Measurements from ENCODE around the gene EVI5.
A peak's percentile ranks its signal among the peaks of the same experiment; 100 is the strongest.

EVI5 gene

DNA sequence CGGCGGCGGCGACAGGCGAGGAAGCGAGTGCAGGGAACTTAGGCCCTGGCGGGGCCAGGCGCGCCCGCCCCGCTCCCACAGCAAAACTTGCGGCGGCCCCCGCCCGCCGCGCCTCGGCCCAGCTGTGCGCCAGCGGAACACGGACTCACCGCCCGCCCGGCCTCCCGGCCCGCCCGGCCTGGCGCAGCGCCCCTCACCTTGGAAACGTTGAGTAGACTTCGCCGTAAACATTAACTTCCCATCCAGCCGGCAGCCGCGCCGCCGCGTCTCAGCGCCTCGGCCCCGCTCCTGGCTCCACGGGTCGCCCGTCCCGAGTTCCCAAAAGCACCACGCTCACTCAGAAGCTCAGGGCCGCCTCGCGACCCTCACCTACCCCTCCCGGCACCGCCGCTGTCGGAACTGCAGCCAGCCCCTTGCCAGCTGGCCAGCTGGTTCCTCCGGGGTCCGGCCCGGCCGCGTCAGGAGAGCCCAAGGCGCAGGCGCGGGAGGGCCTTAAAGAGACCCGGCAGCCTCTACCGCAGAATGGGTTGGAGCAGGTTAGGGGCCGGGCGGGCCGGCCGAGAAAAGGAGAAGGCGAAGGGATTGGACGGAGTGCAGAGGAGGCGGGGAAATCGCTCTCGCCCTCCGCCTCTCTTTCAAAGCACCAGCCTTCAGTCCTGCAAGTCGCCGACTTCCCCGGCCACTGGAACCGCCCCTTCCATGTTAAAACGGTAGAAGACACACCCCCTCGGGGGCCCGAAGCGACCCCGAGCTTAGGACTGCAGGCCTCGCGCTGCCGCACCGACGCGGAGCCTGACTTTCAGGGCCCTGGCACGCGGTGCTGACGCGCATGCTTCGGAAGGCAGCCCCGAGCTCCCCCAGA is at the start of gene EVI5:
Gene EVI5 (minus strand): TSS at position 470 of the 862 bp plus-strand sequence. CDS start 48,562 bp downstream, outside the sequence.
- DNase-seq (ENCODE audit: low read depth), result peak; percentile 68

DNA sequence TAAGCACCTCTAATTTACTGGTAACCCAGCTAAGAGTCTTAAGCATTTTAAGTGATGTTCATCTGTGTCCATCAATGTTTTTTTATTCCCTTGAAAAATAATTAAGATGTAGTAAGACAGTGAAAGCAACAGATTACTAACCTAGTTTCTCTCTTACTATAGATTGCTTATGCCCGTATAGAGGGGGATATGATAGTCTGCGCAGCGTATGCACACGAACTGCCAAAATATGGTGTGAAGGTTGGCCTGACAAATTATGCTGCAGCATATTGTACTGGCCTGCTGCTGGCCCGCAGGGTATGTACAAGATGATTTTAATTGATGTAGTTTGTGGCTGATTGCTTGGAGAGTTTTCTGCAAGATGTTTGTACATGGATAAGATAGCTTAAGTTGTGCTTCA is 49.7 kb upstream of the EVI5 start:
- DNase-seq (ENCODE audit: low read depth), result no peak

- no peak for DNase-seq (ENCODE audit: low read depth)
Measured at GRCh38 chr1:92833840-92834239, 48.9 kb upstream of the EVI5 start.

DNA sequence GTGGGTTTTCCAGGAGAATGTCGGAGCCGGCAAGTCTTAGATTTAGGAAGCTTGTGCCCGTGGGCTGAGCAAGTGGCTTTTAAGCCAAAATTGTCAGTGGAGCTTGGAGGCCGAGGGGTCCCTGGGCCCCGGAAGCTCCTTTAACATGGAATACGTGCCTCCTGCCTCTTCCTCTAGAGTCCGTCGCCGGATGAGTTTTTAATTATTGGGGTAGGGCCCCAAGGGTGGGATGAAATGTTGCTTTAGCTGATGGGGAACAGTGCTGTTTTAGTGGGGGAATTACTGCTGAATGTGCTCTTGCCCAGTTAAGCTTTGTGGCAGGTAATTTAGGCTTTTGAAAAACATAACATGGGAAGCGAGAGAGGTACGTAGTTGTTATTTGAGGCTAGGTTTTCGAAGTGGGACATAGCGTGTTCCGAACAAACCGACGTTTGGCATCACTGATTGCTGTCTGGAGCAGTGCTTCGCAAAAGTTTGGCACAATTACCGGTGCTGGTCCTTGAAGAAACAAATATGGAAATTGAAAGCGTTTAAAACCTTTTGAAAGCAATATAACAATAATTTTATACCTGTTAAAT is 47.7 kb upstream of the EVI5 start:
- no peak for DNase-seq (ENCODE audit: low read depth)

GRCh38 chr1:92831762-92832536 is 47.0 kb upstream of the EVI5 start, which contains the start of gene RPL5:
Gene RPL5 (plus strand): TSS chr1:92832040. CDS start chr1:92832115, 75 bp downstream.
- DNase-seq (ENCODE audit: low read depth), result peak; percentile 96

DNA sequence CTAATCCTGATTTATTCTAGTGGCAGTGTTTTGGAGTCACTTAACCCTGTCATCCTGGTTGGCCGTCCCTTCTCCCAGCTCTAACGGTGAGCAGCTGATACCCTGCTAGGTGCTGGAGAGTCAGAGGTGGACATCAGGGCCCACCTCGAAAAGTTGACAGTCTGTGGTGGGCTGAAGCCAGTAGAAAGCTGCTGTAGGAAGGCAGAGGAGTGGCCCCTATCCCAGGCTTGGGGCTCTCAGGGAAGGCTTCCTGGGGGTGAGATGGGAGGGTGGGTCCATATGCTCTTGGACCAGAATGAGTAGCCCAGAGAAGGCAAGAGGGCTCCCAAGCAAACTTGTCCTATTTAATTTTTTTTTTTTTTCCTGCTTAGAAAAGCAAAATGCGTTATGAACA is 46.5 kb upstream of the EVI5 start:
- no peak for DNase-seq (ENCODE audit: low read depth)

- no peak for DNase-seq (ENCODE audit: low read depth)
Measured at GRCh38 chr1:92826792-92827191, 41.9 kb upstream of the EVI5 start.

- DNase-seq (ENCODE audit: low read depth), result no peak
Measured at GRCh38 chr1:92822879-92823278, 38.0 kb upstream of the EVI5 start.

GRCh38 chr1:92820551-92820950 is 35.6 kb upstream of the EVI5 start:
- no peak for DNase-seq (ENCODE audit: low read depth)

DNA sequence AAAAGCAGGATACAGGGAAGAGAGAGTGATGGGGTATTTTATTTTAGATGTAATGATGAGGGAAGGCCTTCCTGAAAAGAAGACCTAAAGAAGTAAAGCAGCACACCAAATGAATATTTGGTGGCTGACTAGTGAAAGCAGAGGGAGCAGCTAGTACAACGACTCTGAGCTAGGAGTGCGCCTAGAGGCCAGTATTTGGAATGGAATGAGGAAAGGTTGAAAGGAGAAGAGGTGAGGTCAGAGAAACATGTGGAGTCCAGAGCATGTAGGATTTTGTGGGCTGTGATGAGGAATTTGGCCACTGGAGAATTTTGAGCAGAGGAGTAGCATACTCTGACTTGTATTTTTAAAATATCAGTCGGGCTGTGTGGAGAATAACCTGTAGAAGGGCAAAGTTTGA is 35.1 kb upstream of the EVI5 start:
- no peak for DNase-seq (ENCODE audit: low read depth)

DNA sequence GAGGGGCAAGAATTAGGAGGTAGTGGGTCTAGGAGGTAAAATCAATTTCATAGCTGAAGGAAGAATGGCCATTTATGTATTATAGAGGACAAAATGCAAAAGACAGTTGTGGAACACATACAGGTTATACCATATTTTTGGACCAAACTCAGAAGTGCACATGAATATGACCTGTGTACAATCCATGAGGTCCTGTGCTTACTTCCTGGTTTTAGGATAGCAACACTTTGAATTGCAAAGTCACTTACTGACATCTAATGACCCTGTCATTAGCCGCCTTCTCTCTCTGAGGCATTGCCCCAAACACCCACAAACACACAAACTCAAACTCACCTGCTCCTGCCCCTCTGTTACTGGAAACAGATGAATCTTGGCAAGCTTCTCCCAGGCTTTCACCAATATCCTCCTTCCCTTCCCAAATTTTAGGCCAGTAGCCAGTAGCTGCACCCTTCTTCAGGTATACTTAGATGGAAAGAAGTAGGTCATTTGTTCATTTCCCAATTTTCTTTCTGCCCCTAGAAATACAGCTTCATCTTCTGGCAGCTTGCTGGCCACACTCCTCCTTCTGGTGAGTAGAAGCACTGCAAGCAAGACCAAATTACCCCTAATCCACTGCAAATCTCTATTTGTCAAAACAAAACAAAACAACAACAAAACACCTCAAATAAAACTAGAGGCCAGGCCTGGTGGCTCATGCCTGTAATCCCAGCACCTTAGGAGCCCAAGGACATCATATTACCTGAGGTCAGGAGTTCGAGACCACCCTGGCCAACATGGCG is 33.3 kb upstream of the EVI5 start:
- DNase-seq (ENCODE audit: low read depth), result no peak

DNA sequence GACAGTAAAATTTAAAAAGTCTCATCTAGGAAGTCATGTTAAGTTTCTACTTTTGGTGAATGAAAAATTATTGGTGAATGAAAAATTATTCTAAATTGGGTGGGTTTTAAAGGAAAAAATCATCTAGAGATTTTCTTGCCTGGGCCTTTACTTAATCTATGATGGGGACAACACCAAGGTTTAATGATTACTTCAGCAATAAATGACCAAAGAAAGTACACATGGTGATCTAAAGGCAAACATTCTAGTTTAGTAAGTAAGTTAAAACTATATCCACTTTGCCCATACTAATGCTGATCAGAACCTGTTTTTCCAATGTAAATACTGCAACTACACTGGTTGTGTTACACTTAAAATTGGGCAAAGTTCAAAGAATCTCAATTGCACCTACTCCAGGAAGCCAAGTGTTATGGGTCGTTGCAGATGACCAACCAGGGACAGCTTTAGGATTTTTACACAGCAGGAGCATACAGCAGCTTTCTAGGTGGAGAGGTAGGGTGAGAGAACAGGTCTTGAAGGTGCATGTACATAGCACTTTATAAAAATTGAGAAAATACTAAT is 32.3 kb upstream of the EVI5 start:
- DNase-seq (ENCODE audit: low read depth), result no peak

GRCh38 chr1:92816732-92817131 is 31.8 kb upstream of the EVI5 start:
- no peak for DNase-seq (ENCODE audit: low read depth)

- DNase-seq (ENCODE audit: low read depth), result no peak
Measured at GRCh38 chr1:92808381-92808780, 23.5 kb upstream of the EVI5 start.

GRCh38 chr1:92805216-92805615 is 20.3 kb upstream of the EVI5 start:
- DNase-seq (ENCODE audit: low read depth), result no peak

DNA sequence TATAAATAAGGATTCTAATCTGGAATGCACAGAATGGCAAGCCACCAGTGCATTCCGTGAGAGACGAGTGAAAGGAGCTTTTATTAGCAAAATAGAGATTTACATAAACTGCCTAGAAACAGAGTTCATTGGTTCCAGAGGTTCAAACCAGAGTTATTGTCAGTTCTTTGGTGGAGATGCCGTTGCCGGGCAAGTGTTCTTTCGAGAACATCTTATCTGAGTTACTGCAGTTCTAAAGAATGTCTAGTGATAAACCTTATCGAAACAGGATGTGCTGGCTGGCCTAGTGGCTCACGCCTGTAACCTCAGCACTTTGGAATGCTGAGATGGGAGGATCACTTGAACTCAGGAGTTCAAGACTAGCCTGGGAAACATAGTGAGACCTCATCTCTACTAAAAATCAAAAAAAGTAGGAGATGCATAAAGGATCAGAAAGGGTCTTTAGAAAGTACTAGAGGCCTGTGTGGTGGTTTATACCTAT is 19.9 kb upstream of the EVI5 start:
- DNase-seq (ENCODE audit: low read depth), result no peak

DNA sequence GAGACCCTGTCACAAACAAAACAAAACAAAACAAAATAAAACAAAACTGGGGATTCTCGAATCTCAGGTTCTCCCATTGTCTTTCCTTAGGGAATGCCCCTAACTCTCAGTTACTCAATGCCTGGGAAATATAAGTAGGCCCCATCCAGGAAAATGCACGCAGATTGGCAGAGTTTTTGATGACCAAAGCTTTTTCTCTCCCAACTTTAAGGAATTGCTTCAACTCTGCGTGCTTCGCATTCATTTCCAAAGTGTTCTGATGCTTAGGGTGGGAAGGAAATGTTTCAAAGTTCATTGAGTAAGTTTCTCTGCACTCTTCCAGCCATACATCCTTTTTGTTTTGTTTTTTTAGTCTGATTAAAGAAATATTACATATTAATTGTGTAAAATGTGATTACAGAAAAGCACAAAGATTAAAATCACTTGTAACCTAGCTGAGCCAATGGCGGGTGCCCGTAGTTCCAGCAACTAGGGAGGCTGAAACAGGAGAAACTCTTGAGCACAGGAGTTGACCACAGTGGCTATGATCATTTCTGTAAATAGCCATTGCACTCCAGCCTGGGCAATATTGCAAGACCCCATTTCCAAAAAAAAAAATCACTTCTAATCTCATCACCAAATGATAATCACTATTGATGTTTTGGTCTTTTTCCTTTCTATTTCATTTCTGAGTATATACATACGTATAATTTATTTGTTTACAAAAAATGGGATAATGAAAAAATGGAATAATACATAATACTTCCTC is 18.4 kb upstream of the EVI5 start:
- no peak for DNase-seq (ENCODE audit: low read depth)

- no peak for DNase-seq (ENCODE audit: low read depth)
Measured at GRCh38 chr1:92797961-92798360, 13.1 kb upstream of the EVI5 start.

- DNase-seq (ENCODE audit: low read depth), result no peak
Measured at GRCh38 chr1:92797297-92797696, 12.4 kb upstream of the EVI5 start.

- no peak for DNase-seq (ENCODE audit: low read depth)
Measured at GRCh38 chr1:92795166-92795565, 10.3 kb upstream of the EVI5 start.

- DNase-seq (ENCODE audit: low read depth), result no peak
Measured at GRCh38 chr1:92792340-92792782, 7.5 kb upstream of the EVI5 start.

All from activated T-cell treated with anti-CD3 and anti-CD28 coated beads for 48 hours (primary cell).